Measurements from ENCODE around the gene CHAF1A.

DNA sequence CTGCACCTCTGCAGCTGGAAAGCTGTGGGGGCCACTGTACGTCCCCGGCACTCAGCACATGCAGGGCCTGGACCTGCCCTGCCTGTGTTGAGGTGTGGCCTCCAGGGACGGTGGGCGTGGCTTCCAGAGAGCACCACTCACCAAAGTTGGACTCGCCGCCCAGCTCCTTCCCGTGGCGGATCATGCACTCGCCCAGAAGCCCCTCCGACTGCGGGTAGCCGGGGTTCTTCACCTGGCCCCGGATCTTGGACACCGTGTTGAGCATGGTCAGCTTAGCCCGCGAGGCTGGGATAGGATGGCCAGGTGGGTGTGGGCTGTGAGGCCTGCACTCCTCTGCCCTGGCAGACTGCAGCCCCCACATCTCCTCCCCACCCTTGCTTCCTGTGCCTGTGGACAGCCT, 37.1 kb upstream of the CHAF1A start:
- TF ChIP-seq CTCF (IDR thresholded peaks at IDR 0.05), result no peak
- TF ChIP-seq EP300 (IDR thresholded peaks at IDR 0.05), result no peak
- TF ChIP-seq POLR2A (IDR thresholded peaks at IDR 0.05), result no peak

Data from tibial nerve (tissue), 4 donors.